ENCODE results near the gene CBLN3.

Gene CBLN3

DNA sequence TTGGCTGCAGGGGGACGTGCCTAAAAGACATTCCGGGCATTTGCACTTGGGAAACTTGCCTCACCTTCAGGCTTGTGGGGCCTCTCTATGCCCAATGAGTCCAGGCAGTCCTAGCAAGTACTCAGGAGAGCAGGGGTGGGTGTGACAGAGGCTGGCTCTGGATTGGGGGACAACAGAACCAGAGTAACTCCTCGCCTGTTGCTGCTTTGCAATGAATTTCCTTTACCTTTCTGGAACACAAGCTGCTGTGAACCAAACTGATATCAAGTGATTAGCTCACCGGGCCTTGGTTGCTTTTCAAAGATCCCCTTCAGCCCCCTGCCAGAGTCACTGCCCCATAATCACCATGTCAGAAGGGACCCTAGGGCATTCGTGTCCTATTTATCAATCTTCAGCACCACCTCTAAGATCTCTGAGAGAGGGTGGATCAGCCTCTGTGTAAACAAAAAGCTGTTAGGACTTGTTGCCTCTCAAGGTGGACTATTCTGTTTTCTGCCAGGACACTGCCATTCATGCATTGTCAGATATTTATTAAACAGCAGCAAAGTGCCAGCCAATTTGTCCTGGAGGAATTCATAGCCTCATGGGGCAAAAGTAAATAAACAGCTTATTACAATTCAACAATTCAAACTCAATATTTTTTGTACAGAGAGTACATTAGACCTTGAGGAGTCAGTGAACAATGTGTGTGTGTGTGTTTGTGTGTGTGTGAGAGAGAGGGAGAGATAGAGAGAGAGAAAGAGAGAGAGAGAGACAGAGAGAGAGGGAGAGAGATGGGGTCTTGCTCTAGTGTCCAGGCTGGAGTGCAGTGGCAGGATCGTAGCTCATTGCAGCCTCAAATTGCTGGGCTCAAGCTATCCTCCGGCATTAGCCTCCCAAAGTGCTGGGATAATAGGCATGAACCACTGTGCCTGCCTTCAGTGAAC, 50.2 kb downstream of the CBLN3 start:
- DNase-seq, result no peak

GRCh38 chr14:24378327-24378726, 51.1 kb downstream of the CBLN3 start:
- no peak for DNase-seq

DNA sequence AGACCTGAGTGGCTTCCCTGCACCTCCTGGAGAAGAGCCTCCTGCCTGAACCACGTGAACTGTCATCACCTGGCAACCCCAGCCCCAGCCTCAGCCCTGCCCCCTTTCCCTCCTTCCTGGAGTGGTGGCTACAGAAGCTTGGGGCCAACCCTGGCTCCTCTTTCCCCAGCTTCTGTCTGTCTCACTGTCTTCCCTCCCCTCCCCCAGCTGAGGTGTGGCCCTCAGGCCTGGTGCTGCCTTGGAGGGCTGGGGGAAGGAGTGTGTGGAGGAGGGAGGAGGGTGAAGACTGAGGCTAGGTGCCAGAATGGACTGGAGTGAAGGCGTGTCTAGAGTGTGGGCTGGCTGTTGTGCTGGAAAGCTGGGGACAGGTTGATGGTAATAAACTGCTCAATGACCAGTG, 51.8 kb downstream of the CBLN3 start:
- no peak for DNase-seq

DNA sequence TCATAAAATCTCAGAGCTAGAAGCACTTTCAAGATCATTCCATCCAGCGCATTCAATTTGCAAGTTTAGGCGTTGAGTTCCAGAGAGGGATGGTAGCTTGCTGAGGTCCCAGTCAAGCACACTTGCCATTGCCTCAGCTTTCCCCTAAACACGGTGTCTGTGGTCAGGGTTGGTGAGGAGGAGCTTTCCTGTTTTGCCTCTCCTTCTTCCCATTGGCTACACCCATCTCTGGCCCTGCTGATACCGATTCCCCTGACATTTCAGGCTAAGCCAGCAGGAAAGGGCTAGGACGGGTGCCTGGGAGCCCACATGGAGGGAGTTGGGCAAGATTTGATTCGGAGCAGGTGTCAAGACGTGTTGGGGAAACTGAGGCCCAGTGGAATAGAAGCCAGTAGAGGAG, 52.3 kb downstream of the CBLN3 start:
- no peak for DNase-seq

Data from activated CD4-positive, alpha-beta T cell treated with anti-CD3 and anti-CD28 coated beads, Interleukin-2, Interleukin-6, amounts not matched to agents 100 ng/mL and 50 ng/mL, durations not matched to agents 16 hours and 8 hours (primary cell).